ENCODE measurements around the gene GPR132.

The GPR132 gene

GRCh38 chr14:105068818-105069217, 3.6 kb upstream of the GPR132 start:
- H3K4me3 ChIP-seq (ENCODE audit: low read length, poor library complexity, severe bottlenecking), result no peak overlapping the region
- no peaks in the 10 kb centered on the region for H3K36me3 ChIP-seq (ENCODE audit: insufficient read depth, low read length)
- no peak overlapping the region for H2AFZ ChIP-seq (ENCODE audit: low read length)
- 0 out of 2 replicates have a peak, but pooled peaks cover 4% of the 10 kb centered on the region for H3K79me2 ChIP-seq (ENCODE audit: insufficient read depth, low read length)
- peaks cover 35% of the 10 kb centered on the region for H3K4me1 ChIP-seq (ENCODE audit: insufficient read depth, low read length, poor library complexity, severe bottlenecking)
- H3K4me2 ChIP-seq (ENCODE audit: low read depth, low read length, poor library complexity, severe bottlenecking), result no peak overlapping the region
- no peak overlapping the region for H3K9ac ChIP-seq (ENCODE audit: low read depth, low read length, poor library complexity, severe bottlenecking)
- H3K27me3 ChIP-seq (ENCODE audit: insufficient read depth, low read length, poor library complexity, severe bottlenecking), result no peaks in the 10 kb centered on the region
- no peaks in the 10 kb centered on the region for H3K9me3 ChIP-seq (ENCODE audit: insufficient read depth, low read depth, low read length)
- no peaks in the 10 kb centered on the region for H4K20me1 ChIP-seq (ENCODE audit: insufficient read depth, low read length, poor library complexity, severe bottlenecking)
- TF ChIP-seq EZH2phosphoT487 (IDR thresholded peaks at IDR 0.05; ENCODE audit: borderline replicate concordance) (no peak), CTCF (conservative IDR thresholded peaks at IDR 0.05; ENCODE audit: low read length) (no peak)
- H3K9me2 ChIP-seq (replicated peaks; ENCODE audit: low read depth, low read length), result no peaks in the 10 kb centered on the region
- no peaks in the 10 kb centered on the region for H3F3A ChIP-seq (ENCODE audit: low read depth)

- no peaks in the 10 kb centered on the region for H3K36me3 ChIP-seq (ENCODE audit: insufficient read depth, low read length)
- H3K9me2 ChIP-seq (replicated peaks; ENCODE audit: low read depth, low read length), result no peaks in the 10 kb centered on the region
- no peak overlapping the region for H2AFZ ChIP-seq (ENCODE audit: low read length)
- 0 out of 2 replicates have a peak, but pooled peaks cover 4% of the 10 kb centered on the region for H3K79me2 ChIP-seq (ENCODE audit: insufficient read depth, low read length)
- no peak overlapping the region for H3K4me3 ChIP-seq (ENCODE audit: low read length, poor library complexity, severe bottlenecking)
- no peaks in the 10 kb centered on the region for H3F3A ChIP-seq (ENCODE audit: low read depth)
- H3K4me2 ChIP-seq (ENCODE audit: low read depth, low read length, poor library complexity, severe bottlenecking), result no peak overlapping the region
- TF ChIP-seq EZH2phosphoT487 (IDR thresholded peaks at IDR 0.05; ENCODE audit: borderline replicate concordance) (no peak), CTCF (conservative IDR thresholded peaks at IDR 0.05; ENCODE audit: low read length) (no peak)
- no peaks in the 10 kb centered on the region for H3K9me3 ChIP-seq (ENCODE audit: insufficient read depth, low read depth, low read length)
- no peak overlapping the region for H3K9ac ChIP-seq (ENCODE audit: low read depth, low read length, poor library complexity, severe bottlenecking)
- H3K4me1 ChIP-seq (ENCODE audit: insufficient read depth, low read length, poor library complexity, severe bottlenecking), result peaks cover 35% of the 10 kb centered on the region
- no peaks in the 10 kb centered on the region for H3K27me3 ChIP-seq (ENCODE audit: insufficient read depth, low read length, poor library complexity, severe bottlenecking)
- no peaks in the 10 kb centered on the region for H4K20me1 ChIP-seq (ENCODE audit: insufficient read depth, low read length, poor library complexity, severe bottlenecking)
Observed at GRCh38 chr14:105067969-105068301, 2.7 kb upstream of the GPR132 start.

GRCh38 chr14:105067140-105067968, 2.1 kb upstream of the GPR132 start:
- Histone ChIP-seq H3K9me3 (ENCODE audit: insufficient read depth, low read depth, low read length) (no peaks in the 10 kb centered on the region), H3K36me3 (ENCODE audit: insufficient read depth, low read length) (no peaks in the 10 kb centered on the region), H3K4me1 (ENCODE audit: insufficient read depth, low read length, poor library complexity, severe bottlenecking) (peaks cover 35% of the 10 kb centered on the region), H2AFZ (ENCODE audit: low read length) (no peak overlapping the region), H3K27me3 (ENCODE audit: insufficient read depth, low read length, poor library complexity, severe bottlenecking) (no peaks in the 10 kb centered on the region), H4K20me1 (ENCODE audit: insufficient read depth, low read length, poor library complexity, severe bottlenecking) (no peaks in the 10 kb centered on the region), H3K4me2 (ENCODE audit: low read depth, low read length, poor library complexity, severe bottlenecking) (peak overlapping the region; percentile 82), H3K9me2 (replicated peaks; ENCODE audit: low read depth, low read length) (no peaks in the 10 kb centered on the region), H3F3A (ENCODE audit: low read depth) (no peaks in the 10 kb centered on the region), H3K79me2 (ENCODE audit: insufficient read depth, low read length) (0 out of 2 replicates have a peak, but pooled peaks cover 4% of the 10 kb centered on the region), H3K4me3 (ENCODE audit: low read length, poor library complexity, severe bottlenecking) (no peak overlapping the region), H3K9ac (ENCODE audit: low read depth, low read length, poor library complexity, severe bottlenecking) (peak overlapping the region; percentile 72)
- TF ChIP-seq CTCF (conservative IDR thresholded peaks at IDR 0.05; ENCODE audit: low read length) (no peak), EZH2phosphoT487 (IDR thresholded peaks at IDR 0.05; ENCODE audit: borderline replicate concordance) (no peak)
